Natural killer cell (primary cell): ENCODE data around the gene SINHCAF. TPM values are rescaled to one million over a fixed set of nuclear protein-coding genes. Genes with fewer than 3 reads are reported as not detected.

ENCODE experiments used
- ATAC-seq, 3 donors: fragments of 150-1000 bp in 2 of 3; fragments of 200-7000 bp in 1 of 3; cut with Tn5 transposase; 1 replicate in 1 of 3; 2 replicates in 2 of 3; pipeline ENCODE4 v1.10.0; 2021; ENCODE audit warnings: mild to moderate bottlenecking in 2 of 3, moderate library complexity in 2 of 3
- DNase-seq, 2 donors: peaks; one replicate each; pipeline versions ENCODE4 v3.0.0 to v3.0.0-alpha.2; 2013 to 2021; ENCODE audit warnings: mixed read lengths in 1 of 2
- H3K27ac ChIP-seq: one replicate; pipeline ENCODE4 v1.5.1; 2013; ENCODE audit warnings: mild to moderate bottlenecking, low read length
- H3K27me3 ChIP-seq: one replicate; pipeline ENCODE4 v1.6.1; 2013; ENCODE audit warnings: low read length; ENCODE audit not compliant: control insufficient read depth, insufficient read depth
- H3K36me3 ChIP-seq: one replicate; pipeline ENCODE4 v1.6.1; 2013; ENCODE audit warnings: low read length; ENCODE audit not compliant: control insufficient read depth, insufficient read depth
- H3K4me1 ChIP-seq: one replicate; pipeline ENCODE4 v1.6.1; 2013; ENCODE audit warnings: low read length; ENCODE audit not compliant: control insufficient read depth, insufficient read depth
- H3K4me3 ChIP-seq: one replicate; pipeline ENCODE4 v1.5.1; 2013; ENCODE audit warnings: low read length
- H3K9me3 ChIP-seq: one replicate; pipeline ENCODE4 v1.6.1; 2013; ENCODE audit warnings: low read length; ENCODE audit not compliant: control insufficient read depth, insufficient read depth
- H3K27ac Mint-ChIP-seq, 2 donors: one replicate each; pipeline ENCODE4 v1.8.0; 2022; ENCODE audit warnings: mild to moderate bottlenecking in 2 of 2, mixed read lengths in 2 of 2, moderate library complexity in 1 of 2
- H3K27me3 Mint-ChIP-seq, 2 donors: one replicate each; pipeline ENCODE4 v1.8.0; 2022; ENCODE audit warnings: low read depth in 2 of 2, mixed read lengths in 2 of 2
- H3K36me3 Mint-ChIP-seq: one replicate; pipeline ENCODE4 v1.8.0; 2022; ENCODE audit warnings: mixed read lengths
- H3K4me1 Mint-ChIP-seq, 2 donors: one replicate each; pipeline ENCODE4 v1.8.0; 2022; ENCODE audit warnings: mixed read lengths in 2 of 2
- H3K4me3 Mint-ChIP-seq: one replicate; pipeline ENCODE4 v1.8.0; 2022; ENCODE audit warnings: mild to moderate bottlenecking, moderate library complexity, mixed read lengths
- H3K9me3 Mint-ChIP-seq, 2 donors: one replicate each; pipeline ENCODE4 v1.8.0; 2022; ENCODE audit warnings: mixed read lengths in 2 of 2
- WGBS: methylation state at CpG from one replicate; pipeline ENCODE4 v1.1.7; 2013; ENCODE audit warnings: missing lambda C conversion rate; ENCODE audit not compliant: insufficient coverage; 5-methylcytosine and 5-hydroxymethylcytosine counted together
- intact Hi-C: fragments of 100-400 bp; cut with micrococcal nuclease; formaldehyde crosslinking; loops from one replicate; pipeline ENCODE4 v1.14.2; 2022
- total RNA-seq, 4 donors: library from RNA; stranded (reverse); fragments of 120-200 nt in 1 of 4; gene quantifications; one replicate each; pipeline versions ENCODE4 v1.2.3 to v1.2.4, GENCODE V29; 2013 to 2022
- TF ChIP-seq, protein P1 (sequence below): fragments of 200-600 bp; IDR thresholded peaks from one replicate; pipeline ENCODE4 v1.8.0; 2022; ENCODE audit warnings: antibody characterized with exemption

The SINHCAF gene
- total RNA-seq, 3 donors from 2014 or later (not counting 1 experiment from before 2014, with no cell fraction given): 40.4 to 55.0 (median 41.0) TPM

DNA sequence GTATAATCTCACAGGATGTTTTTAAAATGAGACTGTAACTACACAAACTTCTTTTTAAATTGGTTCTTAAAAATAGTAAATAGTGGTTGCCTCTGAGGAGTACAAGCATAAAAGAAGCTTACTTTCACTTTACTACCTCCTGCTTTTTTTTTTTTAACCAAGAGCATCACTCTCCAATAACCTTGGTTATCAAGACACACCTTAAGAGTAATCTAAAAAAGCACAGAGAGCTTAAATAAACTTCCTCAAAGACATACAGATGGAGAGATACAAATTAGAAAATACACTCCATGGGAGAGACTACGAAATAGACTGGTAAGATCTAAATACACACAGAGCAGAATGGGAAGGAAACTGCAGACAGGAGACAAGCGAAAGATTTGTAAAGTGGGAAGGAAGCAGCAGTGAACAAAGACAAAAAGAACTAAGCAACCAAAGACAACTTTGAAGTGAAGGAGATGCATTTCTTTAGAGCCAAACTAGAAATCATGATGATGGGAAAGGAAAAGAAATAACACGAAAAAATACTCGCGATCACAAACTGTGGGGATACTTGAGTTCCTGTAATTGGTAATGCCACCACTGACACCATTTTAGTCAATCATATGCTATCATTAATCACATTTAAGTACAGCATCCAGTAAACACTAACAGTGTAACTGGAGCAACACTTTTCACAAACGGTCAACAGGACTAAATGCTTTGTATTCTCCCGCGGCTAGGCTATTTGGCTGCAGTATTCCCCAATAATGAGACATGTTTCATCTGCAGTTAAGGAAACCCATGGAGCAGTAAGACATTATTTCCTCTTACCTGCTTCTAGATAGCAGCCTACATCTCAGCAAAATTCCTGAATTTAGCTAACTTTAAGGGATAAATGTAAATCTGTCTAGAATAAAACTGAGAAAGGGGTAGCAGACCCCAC lies 8.2 kb downstream of the SINHCAF start:
- Mint-ChIP-seq H3K9me3 (no peaks in the 10 kb centered on the region), H3K4me3 (peak overlapping the region; percentile 97), H3K4me1 (peaks cover 20 to 42% of the 10 kb centered on the region in 2 donors), H3K27me3 (no peaks in the 10 kb centered on the region), H3K36me3 (no peaks in the 10 kb centered on the region), H3K27ac (peak overlapping the region; percentile 87)
- no peaks in the 10 kb centered on the region for H3K27me3 ChIP-seq
- intact Hi-C loops: loop anchor here (1.0 kb wide), 1 partner anchor 14 kb away; no protein-coding TSS in a partner anchor
- no peaks in the 10 kb centered on the region for H3K9me3 ChIP-seq
- TF ChIP-seq, protein P1, sequence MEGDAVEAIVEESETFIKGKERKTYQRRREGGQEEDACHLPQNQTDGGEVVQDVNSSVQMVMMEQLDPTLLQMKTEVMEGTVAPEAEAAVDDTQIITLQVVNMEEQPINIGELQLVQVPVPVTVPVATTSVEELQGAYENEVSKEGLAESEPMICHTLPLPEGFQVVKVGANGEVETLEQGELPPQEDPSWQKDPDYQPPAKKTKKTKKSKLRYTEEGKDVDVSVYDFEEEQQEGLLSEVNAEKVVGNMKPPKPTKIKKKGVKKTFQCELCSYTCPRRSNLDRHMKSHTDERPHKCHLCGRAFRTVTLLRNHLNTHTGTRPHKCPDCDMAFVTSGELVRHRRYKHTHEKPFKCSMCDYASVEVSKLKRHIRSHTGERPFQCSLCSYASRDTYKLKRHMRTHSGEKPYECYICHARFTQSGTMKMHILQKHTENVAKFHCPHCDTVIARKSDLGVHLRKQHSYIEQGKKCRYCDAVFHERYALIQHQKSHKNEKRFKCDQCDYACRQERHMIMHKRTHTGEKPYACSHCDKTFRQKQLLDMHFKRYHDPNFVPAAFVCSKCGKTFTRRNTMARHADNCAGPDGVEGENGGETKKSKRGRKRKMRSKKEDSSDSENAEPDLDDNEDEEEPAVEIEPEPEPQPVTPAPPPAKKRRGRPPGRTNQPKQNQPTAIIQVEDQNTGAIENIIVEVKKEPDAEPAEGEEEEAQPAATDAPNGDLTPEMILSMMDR: no peak
- WGBS: 12% methylated on average over 8 of the region's 8 CpGs
- peak overlapping the region; percentile 23 for H3K4me3 ChIP-seq
- peaks cover 4% of the 10 kb centered on the region for H3K4me1 ChIP-seq
- ATAC-seq (peak; percentile 60 to 74 (median 71)), DNase-seq (peak in 1 of 2 donors; percentile 44)
- H3K36me3 ChIP-seq: no peaks in the 10 kb centered on the region
- peak overlapping the region; percentile 69 for H3K27ac ChIP-seq

- H3K27me3 ChIP-seq: no peaks in the 10 kb centered on the region
- intact Hi-C loops: loop anchor here (1.0 kb wide), 1 partner anchor 14 kb away; no protein-coding TSS in a partner anchor
- no peaks in the 10 kb centered on the region for H3K27me3 Mint-ChIP-seq
- peaks cover 4% of the 10 kb centered on the region for H3K4me1 ChIP-seq
- peaks cover 18 to 40% of the 10 kb centered on the region in 2 donors for H3K4me1 Mint-ChIP-seq
- TF ChIP-seq, protein P1: no peak
- peak overlapping the region; percentile 97 for H3K4me3 Mint-ChIP-seq
- H3K27ac ChIP-seq: peak overlapping the region; percentile 69
- no peaks in the 10 kb centered on the region for H3K9me3 Mint-ChIP-seq
- H3K36me3 Mint-ChIP-seq: no peaks in the 10 kb centered on the region
- H3K27ac Mint-ChIP-seq: peak overlapping the region; percentile 87
- ATAC-seq (peak in 2 of 3 donors; percentile 27 to 28), DNase-seq (peak in 1 of 2 donors; percentile 13)
- H3K4me3 ChIP-seq: peak overlapping the region; percentile 23
- WGBS: 0% methylated on average over 1 of the region's 3 CpGs
- no peaks in the 10 kb centered on the region for H3K36me3 ChIP-seq
- no peaks in the 10 kb centered on the region for H3K9me3 ChIP-seq
Measured at GRCh38 chr12:31316891-31317290, 9.1 kb downstream of the SINHCAF start.

DNA sequence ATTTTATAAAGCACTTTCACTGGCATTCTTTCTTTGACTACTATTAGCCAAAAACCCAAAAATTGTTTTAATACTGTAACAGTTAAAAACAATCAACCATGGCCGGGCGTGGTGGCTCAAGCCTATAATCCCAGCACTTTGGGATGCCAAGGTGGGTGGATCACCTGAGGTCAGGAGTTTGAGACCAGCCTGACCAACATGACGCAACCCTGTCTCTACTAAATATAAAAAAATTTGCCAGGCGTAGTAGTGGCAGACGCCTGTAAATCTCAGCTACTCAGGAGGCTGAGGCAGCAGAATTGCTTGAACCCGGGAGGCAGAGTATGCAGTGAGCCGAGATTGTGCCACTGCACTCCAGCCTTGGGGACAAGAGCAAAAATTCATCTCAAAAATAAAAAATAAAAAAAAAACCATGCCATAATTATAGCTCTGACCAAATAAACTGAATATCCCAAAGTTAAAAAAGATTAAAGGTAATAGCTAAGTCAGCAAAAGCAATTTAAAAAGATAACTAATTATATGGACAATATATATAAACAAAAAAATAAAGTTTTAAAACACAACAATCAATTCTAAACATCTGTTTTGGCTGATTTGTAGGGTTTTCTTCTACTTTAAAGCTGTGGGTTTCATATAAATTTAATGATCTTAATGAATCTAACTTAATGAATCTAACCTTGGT lies 10.0 kb downstream of the SINHCAF start:
- intact Hi-C loops: no loop called here
- H3K9me3 ChIP-seq: no peaks in the 10 kb centered on the region
- no peak overlapping the region for H3K27ac ChIP-seq
- no peak for DNase-seq
- Mint-ChIP-seq H3K9me3 (no peaks in the 10 kb centered on the region), H3K36me3 (no peaks in the 10 kb centered on the region), H3K4me1 (peaks cover 18 to 46% of the 10 kb centered on the region in 2 donors), H3K27me3 (no peaks in the 10 kb centered on the region), H3K27ac (peak overlapping the region in 1 of 2 donors; percentile 87), H3K4me3 (no peak overlapping the region)
- no peaks in the 10 kb centered on the region for H3K36me3 ChIP-seq
- peaks cover 4% of the 10 kb centered on the region for H3K4me1 ChIP-seq
- 90% methylated on average over 7 of the region's 7 CpGs for WGBS
- TF ChIP-seq, protein P1: no peak
- H3K27me3 ChIP-seq: no peaks in the 10 kb centered on the region
- no peak overlapping the region for H3K4me3 ChIP-seq
- no peak for ATAC-seq
